T-helper 2 cell treated with Interferon-gamma antibody and Interleukin-4, amounts not matched to agents 5 μg/mL and 100 μg/mL, for 36 hours (primary cell): ENCODE measurements around the gene TMEM151A.
"Not testable (repeated sequence)": the region's sequence is repeated elsewhere in the genome, so short reads cannot be mapped to it uniquely, and the experiment has no call there.

Experiments used
- DNase-seq: peaks from one replicate; pipeline ENCODE4 v3.0.0; 2021; ENCODE audit warnings: low spot score
- H3K27ac Mint-ChIP-seq: one replicate; pipeline ENCODE4 v1.8.0; 2021; ENCODE audit warnings: mild to moderate bottlenecking, mixed read lengths
- H3K27me3 Mint-ChIP-seq: one replicate; pipeline ENCODE4 v1.8.0; 2021; ENCODE audit warnings: low read depth, mixed read lengths
- H3K36me3 Mint-ChIP-seq: one replicate; pipeline ENCODE4 v1.8.0; 2021; ENCODE audit warnings: low read depth, mixed read lengths
- H3K4me1 Mint-ChIP-seq: one replicate; pipeline ENCODE4 v1.8.0; 2021; ENCODE audit warnings: low read depth, mixed read lengths
- H3K4me3 Mint-ChIP-seq: one replicate; pipeline ENCODE4 v1.8.0; 2022; ENCODE audit warnings: mild to moderate bottlenecking, moderate library complexity, mixed read lengths
- H3K9me3 Mint-ChIP-seq: one replicate; pipeline ENCODE4 v1.8.0; 2021; ENCODE audit warnings: mixed read lengths

TMEM151A gene

DNA sequence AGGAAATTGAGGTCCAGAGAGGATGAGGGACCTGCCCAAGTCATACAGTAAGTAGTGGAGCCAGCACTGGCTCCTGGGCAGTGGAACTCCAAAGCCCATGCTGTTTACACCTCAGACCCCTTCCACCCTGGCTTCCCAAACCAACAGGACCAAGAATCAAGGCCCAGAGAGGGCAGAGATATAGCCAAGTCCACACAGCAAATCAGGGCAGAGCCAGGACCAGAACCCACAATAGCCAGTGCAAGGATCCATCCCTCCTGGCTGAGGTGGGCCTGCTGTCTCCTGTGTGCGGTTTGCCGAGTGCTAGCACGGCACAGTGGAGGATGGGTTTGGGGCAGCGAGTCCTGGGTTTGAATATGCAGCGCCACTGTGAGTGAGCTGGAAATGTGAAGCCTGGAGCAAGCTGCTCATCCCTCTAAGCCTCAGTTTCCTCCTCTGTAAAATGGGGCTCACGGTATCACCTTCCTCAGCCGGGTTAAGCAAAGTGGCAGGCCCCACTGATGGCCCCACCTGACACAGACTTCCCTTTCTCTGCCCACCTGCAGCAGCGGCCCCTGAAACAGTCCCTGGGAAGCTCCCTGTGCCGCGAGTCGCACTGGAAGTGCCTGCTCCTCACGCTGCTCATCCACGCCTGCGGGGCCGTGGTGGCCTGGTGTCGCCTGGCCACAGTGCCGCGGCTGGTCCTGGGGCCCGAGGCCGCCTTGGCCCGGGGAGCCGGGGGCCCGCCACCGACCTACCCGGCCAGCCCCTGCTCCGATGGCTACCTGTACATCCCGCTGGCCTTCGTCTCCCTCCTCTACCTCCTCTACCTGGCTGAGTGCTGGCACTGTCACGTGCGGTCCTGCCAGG, 2.3 kb downstream of the TMEM151A start:
- Mint-ChIP-seq H3K27me3 (peaks cover 37% of the 10 kb centered on the region), H3K4me1 (peaks cover 13% of the 10 kb centered on the region), H3K4me3 (no peak overlapping the region), H3K36me3 (peaks cover 2% of the 10 kb centered on the region), H3K27ac (no peak overlapping the region), H3K9me3 (no peaks in the 10 kb centered on the region)
- DNase-seq = no peak

DNA sequence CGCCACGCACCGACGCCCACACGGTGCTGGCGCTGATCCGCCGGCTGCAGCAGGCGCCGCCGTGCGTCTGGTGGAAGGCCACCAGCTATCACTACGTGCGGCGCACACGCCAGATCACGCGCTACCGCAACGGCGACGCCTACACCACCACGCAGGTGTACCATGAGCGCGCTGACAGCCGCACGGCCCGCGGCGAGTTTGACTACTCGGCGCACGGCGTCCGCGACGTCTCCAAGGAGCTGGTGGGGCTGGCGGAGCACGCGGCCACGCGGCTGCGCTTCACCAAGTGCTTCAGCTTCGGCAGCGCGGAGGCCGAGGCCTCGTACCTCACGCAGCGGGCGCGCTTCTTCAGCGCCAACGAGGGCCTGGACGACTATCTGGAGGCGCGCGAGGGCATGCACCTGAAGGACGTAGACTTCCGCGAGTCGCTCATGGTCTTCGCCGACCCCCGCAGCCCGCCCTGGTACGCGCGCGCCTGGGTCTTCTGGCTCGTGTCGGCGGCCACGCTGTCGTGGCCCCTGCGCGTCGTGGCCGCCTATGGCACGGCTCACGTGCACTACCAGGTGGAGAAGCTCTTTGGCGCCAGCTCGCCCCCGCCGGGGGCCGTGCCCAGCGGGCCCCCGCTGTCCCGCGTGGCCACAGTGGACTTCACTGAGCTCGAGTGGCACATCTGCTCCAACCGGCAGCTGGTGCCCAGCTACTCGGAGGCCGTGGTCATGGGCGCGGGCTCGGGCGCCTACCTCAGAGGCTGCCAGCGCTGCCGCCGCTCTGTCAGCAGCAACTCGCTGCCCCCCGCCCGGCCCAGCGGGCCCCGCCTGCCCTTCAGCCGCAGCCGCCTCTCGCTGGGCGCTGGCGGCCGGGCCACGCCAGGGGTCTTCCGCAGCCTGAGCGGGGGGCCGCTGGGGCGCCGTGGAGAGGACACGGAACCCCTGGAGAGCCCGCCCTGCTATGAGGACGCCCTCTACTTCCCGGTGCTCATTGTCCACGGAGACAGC, 3.2 kb downstream of the TMEM151A start:
- Mint-ChIP-seq H3K4me1 (peaks cover 5% of the 10 kb centered on the region), H3K4me3 (no peak overlapping the region), H3K9me3 (no peaks in the 10 kb centered on the region), H3K36me3 (peaks cover 1% of the 10 kb centered on the region), H3K27me3 (peaks cover 34% of the 10 kb centered on the region), H3K27ac (no peak overlapping the region)
- no peak for DNase-seq

GRCh38 chr11:66297610-66298009, 5.9 kb downstream of the TMEM151A start:
- Mint-ChIP-seq H3K4me3 (no peak overlapping the region), H3K9me3 (no peaks in the 10 kb centered on the region), H3K27ac (no peak overlapping the region), H3K27me3 (peaks cover 17% of the 10 kb centered on the region), H3K36me3 (peaks cover under 1% of the 10 kb centered on the region), H3K4me1 (peaks cover 2% of the 10 kb centered on the region)
- DNase-seq = no peak

GRCh38 chr11:66299186-66299585, 7.5 kb downstream of the TMEM151A start:
- no peak for DNase-seq
- no peaks in the 10 kb centered on the region for H3K36me3 Mint-ChIP-seq
- H3K27me3 Mint-ChIP-seq = peaks cover 4% of the 10 kb centered on the region
- H3K4me3 Mint-ChIP-seq = no peak overlapping the region
- H3K27ac Mint-ChIP-seq = no peak overlapping the region
- H3K4me1 Mint-ChIP-seq = no peaks in the 10 kb centered on the region
- no peaks in the 10 kb centered on the region for H3K9me3 Mint-ChIP-seq

DNA sequence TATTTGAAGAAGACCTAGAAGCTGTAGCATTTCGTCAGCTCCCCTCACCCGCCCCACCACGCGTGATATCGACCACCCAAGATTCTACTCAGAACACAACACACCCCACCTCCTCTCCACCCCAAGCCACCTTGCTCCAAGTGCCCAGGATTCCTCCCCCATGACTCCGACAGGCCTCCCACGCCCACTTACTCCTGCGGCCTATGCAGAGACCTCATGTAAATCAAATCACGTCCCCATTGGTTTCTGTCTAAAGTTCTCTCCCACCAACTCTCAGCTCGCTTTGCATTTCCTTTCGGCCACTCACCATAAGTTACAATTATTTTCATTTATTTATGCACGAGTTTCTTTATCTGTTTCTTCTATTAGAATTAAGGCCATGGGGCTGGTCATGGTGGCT, 11.0 kb downstream of the TMEM151A start:
- Mint-ChIP-seq H3K4me3 (no peak overlapping the region), H3K36me3 (no peaks in the 10 kb centered on the region), H3K27ac (no peak overlapping the region), H3K27me3 (no peaks in the 10 kb centered on the region), H3K9me3 (no peaks in the 10 kb centered on the region), H3K4me1 (no peaks in the 10 kb centered on the region)
- no peak for DNase-seq

DNA sequence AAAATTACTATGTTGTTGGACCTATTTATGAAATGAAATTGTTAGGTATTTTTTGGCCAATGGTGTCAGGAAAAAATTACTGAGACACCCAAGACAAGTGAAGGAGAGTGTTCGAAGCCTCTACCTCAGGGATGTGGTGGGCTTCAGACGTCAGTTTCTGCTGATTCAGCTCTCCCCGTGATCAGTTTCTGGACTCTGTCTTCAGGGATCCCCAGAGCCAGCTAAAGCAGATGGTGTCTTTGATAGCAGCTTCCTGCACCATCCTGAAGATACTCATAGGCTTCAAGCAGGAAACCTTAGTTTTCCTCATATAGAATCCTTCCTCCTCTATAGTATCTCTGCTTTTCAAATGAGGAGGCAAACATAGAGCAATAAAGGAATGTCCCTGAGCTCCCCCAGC, 17.8 kb downstream of the TMEM151A start:
- Mint-ChIP-seq H3K27ac (no peak overlapping the region), H3K36me3 (no peaks in the 10 kb centered on the region), H3K4me3 (no peak overlapping the region), H3K9me3 (no peaks in the 10 kb centered on the region), H3K27me3 (peaks cover 3% of the 10 kb centered on the region), H3K4me1 (peaks cover 6% of the 10 kb centered on the region)
- DNase-seq = no peak

GRCh38 chr11:66310324-66310723, 18.6 kb downstream of the TMEM151A start:
- Mint-ChIP-seq H3K27me3 (peaks cover 3% of the 10 kb centered on the region), H3K27ac (no peak overlapping the region), H3K4me1 (peaks cover 6% of the 10 kb centered on the region), H3K36me3 (no peaks in the 10 kb centered on the region), H3K4me3 (no peak overlapping the region), H3K9me3 (no peaks in the 10 kb centered on the region)
- DNase-seq = no peak

DNA sequence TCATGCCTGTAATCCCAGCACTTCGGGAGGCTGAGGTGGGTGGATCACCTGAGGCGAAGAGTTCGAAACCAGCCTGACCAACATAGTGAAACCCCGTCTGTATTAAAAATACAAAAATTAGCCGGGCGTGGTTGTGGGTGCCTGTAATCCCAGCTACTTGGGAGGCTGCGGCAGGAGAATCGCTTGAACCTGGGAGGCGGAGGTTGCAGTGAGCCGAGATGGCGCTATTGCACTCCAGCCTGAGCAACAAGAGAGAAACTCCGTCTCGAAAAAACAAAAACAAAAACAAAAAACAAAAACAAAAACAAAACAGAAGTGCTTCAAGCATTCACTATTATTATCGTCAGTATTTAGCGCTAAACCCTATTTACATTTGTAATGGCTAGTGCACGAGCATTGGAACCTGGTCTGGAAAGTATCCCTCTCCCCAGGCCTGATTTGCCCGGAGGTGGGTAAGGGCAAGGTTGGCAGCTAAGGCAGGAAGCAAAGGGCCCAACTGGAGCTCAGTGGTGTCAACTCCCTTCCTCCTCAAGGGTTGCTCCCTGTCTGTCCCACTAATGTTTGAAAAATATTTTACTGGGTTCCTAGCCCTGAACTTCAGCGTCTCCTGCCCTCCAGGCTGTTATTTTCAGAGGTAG, 19.2 kb downstream of the TMEM151A start:
- H3K4me3 Mint-ChIP-seq, H3K27ac Mint-ChIP-seq, DNase-seq, H3K36me3 Mint-ChIP-seq, H3K27me3 Mint-ChIP-seq, H3K4me1 Mint-ChIP-seq, H3K9me3 Mint-ChIP-seq: not testable (repeated sequence)

DNA sequence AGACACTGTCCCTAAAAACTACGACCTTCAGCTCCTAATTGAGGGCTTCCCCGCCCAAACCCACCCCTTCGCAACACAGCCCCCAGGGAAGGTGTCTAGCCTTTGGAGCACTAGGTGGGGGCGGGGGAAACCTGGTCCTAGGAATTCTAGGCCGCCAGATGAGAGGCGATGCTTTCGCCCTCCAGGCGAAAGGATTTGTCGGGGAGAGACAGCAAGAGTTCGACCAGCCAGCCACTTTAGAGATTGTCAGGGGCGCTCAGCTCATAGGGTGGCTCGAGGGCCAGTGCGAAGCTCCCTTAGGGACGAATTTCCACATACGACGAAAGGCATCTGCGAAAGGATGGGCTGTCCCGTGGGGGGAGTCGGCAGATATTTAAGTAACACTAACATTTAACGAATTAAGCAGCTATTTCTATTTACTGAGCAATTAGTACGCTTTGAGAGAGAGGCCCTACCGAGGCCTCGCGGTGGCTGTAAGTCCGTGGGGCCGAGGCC, 19.8 kb downstream of the TMEM151A start:
- H3K4me1 Mint-ChIP-seq = peaks cover 6% of the 10 kb centered on the region

GRCh38 chr11:66311965-66312548, 20.4 kb downstream of the TMEM151A start:
- no peaks in the 10 kb centered on the region for H3K36me3 Mint-ChIP-seq
- DNase-seq = peak; percentile 93
- H3K27me3 Mint-ChIP-seq = peaks cover 4% of the 10 kb centered on the region
- H3K4me1 Mint-ChIP-seq = peaks cover 6% of the 10 kb centered on the region
- H3K27ac Mint-ChIP-seq = peak overlapping the region; percentile 98
- no peaks in the 10 kb centered on the region for H3K9me3 Mint-ChIP-seq
- peak overlapping the region; percentile 86 for H3K4me3 Mint-ChIP-seq

More for the DNA sequence above, 19.8 kb downstream of the TMEM151A start:
- Mint-ChIP-seq H3K27me3 (peaks cover 4% of the 10 kb centered on the region), H3K9me3 (no peaks in the 10 kb centered on the region), H3K36me3 (no peaks in the 10 kb centered on the region), H3K4me3 (peak overlapping the region; percentile 86), H3K27ac (peak overlapping the region; percentile 98)
- DNase-seq = no peak

GRCh38 chr11:66312549-66313320, 21.0 kb downstream of the TMEM151A start:
- Mint-ChIP-seq H3K4me1 (peaks cover 10% of the 10 kb centered on the region), H3K4me3 (peak overlapping the region; percentile 86), H3K9me3 (no peaks in the 10 kb centered on the region), H3K36me3 (no peaks in the 10 kb centered on the region), H3K27ac (peak overlapping the region; percentile 98), H3K27me3 (peaks cover 4% of the 10 kb centered on the region)
- DNase-seq = peak; percentile 92

GRCh38 chr11:66313321-66314185, 21.9 kb downstream of the TMEM151A start:
- H3K4me1 Mint-ChIP-seq = peaks cover 17% of the 10 kb centered on the region
- peak overlapping the region; percentile 98 for H3K27ac Mint-ChIP-seq
- peaks cover 4% of the 10 kb centered on the region for H3K27me3 Mint-ChIP-seq
- H3K4me3 Mint-ChIP-seq = peak overlapping the region; percentile 86
- no peaks in the 10 kb centered on the region for H3K36me3 Mint-ChIP-seq
- H3K9me3 Mint-ChIP-seq = no peaks in the 10 kb centered on the region
- no peak for DNase-seq
